NCI-H187 treated with DMSO at 0.1 percent for 48 hours (cell line): ENCODE data around the gene SACS.

Source experiments
- DNase-seq: peaks from one replicate; lab custom pipeline; 2025; lab: John Stamatoyannopoulos, UW

Gene SACS, protein sequence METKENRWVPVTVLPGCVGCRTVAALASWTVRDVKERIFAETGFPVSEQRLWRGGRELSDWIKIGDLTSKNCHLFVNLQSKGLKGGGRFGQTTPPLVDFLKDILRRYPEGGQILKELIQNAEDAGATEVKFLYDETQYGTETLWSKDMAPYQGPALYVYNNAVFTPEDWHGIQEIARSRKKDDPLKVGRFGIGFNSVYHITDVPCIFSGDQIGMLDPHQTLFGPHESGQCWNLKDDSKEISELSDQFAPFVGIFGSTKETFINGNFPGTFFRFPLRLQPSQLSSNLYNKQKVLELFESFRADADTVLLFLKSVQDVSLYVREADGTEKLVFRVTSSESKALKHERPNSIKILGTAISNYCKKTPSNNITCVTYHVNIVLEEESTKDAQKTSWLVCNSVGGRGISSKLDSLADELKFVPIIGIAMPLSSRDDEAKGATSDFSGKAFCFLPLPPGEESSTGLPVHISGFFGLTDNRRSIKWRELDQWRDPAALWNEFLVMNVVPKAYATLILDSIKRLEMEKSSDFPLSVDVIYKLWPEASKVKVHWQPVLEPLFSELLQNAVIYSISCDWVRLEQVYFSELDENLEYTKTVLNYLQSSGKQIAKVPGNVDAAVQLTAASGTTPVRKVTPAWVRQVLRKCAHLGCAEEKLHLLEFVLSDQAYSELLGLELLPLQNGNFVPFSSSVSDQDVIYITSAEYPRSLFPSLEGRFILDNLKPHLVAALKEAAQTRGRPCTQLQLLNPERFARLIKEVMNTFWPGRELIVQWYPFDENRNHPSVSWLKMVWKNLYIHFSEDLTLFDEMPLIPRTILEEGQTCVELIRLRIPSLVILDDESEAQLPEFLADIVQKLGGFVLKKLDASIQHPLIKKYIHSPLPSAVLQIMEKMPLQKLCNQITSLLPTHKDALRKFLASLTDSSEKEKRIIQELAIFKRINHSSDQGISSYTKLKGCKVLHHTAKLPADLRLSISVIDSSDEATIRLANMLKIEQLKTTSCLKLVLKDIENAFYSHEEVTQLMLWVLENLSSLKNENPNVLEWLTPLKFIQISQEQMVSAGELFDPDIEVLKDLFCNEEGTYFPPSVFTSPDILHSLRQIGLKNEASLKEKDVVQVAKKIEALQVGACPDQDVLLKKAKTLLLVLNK (N-terminal part only)

DNA sequence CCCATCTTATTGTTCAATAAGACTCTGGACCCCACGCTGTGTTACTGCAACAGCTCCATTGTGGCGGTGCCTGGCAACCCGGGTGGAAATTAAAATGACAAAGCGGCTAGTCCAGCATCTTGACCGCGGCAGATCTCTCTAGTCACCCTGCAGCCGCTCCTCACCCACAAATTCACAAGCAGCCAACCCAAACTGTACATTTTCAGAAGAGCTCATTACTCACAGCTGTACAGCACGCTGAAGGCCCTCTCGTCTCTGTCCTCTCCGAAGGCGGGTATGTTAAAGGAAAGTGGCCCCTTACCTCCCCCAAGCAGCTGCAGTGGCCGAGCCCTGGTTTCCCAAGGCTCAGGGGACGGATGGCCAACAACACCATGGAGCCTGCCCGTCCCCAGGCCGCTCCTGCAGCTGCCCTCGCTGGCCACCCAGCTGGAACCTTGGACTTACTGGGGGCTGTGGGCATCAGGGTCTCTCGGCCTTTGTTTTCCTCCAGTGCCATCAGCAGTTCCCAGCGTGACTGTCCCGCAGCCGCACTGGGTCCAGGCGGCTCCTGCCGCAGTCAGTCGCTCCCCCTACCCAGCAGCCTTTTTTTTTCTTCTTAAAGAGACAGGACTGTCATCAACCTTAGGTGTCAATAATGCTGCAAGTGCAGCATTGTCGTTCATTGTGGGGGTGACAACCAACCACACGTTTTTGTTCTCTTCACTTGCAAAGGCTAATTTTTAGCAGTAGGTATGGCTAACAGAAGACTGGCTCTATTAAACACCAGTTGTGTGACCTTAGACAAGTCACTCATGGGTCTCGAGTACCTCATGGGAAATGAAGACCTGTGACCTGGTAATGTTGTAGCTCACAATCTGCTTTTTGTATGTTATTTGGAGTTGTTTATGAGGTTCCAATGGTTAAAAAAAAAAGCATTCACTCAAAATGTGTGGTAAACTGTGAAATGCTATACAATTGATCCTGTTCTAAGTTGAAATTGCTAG lies at the start of gene SACS:
Gene SACS, minus strand, starts transcription at position 532 of the 983 bp plus-strand sequence. CDS start 22,463 bp downstream, outside the sequence.
- DNase-seq, result no peak

DNA sequence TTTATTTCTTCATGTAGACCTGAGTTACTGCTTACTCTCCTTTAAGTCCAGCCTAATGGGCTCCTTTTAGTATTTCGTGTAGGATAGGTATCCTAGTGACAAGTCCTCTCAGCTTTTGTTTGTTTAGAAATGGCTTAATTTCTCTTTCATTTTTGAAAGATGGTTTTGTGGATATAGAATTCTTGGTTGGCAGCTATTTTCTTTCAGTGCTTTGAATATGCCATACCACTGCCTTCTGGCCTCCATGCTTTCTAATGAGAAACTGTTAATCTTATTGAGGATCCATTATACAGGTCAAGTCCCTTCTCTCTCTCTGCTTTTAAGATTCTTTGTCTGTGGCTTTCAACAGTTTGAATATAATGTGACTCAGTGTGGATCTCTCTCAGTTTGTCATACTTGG lies 46.8 kb upstream of the SACS start:
- DNase-seq, result no peak

DNA sequence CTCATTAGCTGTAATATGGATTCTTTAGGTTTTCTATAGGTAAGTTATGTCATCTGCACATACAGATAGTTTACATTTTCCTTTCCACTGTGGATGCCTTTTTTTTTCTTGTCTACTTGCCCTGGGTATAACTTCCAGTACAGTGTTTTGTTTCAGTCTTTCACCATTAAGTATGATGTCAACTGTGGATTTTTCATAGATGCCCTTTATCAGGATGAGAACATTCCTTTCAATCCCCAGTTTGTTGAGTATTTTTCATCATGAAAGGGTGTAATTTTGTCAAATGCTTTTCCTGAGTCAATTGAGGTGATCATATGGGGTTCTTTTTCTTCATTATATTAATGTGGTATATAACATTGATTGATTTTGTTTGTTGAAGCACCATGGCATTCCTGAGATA lies 43.6 kb upstream of the SACS start:
- DNase-seq, result no peak

DNA sequence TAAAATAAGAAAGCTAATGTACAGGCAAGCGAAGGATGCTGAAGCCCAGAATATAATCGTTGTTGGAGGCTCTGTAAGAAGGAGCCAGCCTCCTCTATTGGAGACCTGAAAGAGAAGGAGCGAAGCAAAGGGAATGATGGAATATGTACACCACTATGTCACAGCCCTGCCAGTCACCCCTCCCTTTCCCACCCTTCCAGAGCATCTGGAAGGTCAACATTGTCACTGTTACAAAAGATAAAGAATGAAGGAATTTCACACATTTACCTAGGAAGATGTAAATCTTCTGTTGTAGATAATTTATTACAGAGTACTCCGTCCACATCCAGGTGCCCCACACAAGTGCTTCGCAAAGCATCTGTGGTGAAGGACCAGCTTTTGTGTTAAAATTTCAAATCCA lies 39.7 kb upstream of the SACS start:
- DNase-seq, result no peak

DNA sequence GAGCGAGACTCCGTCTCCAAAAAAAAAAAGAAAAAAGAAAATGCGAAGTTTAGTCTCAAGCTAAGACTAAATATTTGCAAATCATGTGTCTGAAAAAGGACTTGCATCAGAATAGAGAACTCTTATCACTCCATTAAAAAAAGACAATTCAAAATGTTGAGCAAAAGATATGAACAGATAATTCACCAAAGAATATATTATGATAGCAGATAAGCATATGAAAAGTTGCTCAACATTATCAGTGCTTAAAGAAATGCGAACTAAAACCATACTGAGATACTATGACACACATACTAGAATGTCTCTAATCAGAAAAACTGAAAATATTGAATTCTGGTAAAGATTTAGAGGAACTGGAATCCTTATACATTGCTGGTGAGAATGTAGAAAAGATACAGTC lies 38.7 kb upstream of the SACS start:
- no peak for DNase-seq

DNA sequence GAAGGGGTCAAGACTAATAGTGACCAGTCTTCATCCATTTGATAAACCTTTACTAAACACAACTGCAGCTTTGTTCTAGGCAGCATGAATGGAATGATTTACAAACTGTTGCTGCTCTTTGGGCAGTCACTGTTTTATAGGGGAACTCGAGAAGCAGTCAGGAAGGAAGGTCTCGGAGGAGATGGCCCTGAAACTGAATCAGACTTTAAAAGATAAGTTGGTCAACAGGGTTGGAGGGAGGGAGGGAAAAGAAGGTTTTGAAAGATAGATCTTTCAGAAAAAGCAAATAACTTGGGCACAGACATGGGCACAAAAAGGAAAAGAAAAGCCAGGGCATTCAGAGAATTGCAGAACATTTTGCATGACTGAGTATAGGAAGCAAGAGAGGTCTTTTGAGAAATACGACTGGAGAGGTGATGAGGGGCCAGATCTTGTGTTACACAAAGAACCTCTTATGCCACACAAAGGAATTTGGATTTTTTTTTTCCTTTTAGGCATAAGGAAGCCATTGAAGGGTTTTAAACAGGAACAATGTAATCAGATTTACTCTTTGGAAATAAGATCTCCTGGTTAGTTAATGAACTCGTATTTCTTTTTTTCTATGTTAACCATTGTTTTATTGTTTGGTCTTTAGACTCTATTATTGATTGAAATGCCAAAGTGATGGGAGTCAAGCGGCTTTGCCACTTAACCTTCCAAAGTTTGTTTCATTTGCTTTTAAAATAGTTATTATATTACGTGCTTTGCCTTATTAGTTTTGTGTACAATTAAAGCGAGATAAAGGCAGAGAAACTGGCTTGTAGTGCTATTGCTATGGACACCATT lies 37.5 kb upstream of the SACS start:
- DNase-seq, result no peak

DNA sequence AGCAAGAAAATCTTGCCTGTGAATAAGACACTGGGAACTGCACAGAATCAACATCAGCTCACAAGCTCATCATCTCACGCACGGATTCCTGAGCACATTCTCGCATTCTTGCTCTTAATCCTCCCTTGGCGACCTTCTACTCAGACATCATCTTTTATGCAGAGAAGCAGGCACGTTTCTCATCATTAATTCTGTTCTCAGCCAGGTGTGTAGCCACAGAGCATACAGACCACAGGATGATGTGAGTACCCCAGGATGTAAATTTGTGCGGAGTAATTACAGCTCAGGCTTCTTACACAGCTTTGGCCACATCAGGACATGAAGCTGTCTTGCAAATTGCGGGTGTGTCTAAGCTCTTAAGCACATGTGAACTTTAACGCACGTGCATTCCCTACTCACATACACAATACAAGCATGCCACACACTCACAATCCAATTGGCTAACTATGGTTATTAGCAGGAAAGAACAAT lies 36.5 kb upstream of the SACS start:
- DNase-seq, result no peak

DNA sequence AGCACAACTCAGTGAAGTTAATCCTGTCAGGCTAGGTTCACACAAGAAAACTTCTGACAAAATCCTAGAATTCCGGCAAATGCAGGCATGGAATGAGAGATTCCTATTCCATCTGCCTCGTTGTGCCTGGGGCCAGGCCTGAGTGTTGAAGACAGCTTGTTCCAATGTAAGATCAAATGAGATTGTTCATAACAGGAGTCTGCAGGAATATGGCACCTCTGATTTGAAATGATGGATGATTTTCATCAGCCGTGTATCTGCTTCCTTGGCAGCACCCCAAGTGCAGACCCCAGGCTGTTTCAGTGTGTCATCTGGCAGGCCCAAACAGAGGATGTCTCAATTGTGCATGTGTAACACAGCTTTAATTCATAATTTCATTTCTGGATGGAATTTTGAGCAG lies 35.3 kb upstream of the SACS start:
- DNase-seq, result no peak

DNA sequence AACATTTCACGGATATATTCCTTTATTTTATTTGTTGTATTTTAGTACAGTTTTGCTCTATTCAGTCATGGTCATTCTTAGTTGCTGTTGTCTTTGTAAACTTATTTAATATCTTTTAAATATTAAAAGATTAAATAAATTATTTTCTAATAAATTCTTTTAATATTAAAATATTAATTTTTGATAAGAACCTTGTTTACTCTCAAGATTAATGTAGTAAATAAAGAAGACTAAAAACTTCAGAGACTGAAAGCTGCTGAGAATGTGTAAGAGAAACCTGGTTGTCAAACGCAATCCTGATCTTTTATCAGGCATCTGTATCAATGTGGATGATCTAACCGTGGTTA lies 34.4 kb upstream of the SACS start:
- no peak for DNase-seq

DNA sequence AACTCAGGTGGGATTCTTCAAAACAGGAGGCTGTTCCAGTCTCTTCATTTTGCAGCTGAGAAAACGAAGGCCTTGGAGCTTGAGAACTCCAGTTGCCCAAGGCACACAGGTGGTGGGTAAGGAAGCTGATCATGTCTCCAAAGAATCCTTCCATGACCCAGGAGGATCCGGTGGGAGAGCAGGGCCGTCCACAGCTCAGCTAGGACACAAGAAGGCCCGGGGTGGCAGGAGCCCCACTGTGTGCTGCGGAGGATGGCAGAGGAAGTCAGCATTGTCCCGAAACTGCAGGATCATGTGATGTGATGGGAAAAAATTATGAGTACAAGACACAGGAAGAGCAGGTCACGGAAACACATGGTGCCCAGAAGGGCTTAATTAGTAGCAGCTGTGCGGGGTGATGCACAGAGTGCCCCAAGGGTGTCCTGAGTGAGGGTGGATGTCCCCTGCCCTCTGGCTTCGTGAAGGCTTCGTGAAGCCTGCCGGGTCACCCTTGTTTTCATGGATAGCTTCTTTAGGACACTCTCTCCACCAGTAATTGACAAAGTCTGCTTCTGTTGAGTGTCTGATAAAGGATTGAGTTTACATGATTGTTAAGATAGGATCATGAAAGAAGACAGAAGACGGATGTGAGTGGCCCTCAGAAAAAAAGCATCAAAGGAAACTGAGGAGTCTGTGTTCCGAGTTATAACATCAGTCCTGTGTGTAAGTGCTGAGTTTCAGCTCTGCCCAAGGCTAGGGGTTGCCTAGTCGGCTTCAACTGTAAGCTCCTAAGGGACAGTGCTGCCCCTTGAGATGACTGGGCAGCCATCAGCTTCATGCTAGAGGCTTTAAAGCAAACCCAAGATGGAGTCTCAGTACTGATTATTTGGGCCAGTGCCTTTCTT lies 33.8 kb upstream of the SACS start:
- no peak for DNase-seq

DNA sequence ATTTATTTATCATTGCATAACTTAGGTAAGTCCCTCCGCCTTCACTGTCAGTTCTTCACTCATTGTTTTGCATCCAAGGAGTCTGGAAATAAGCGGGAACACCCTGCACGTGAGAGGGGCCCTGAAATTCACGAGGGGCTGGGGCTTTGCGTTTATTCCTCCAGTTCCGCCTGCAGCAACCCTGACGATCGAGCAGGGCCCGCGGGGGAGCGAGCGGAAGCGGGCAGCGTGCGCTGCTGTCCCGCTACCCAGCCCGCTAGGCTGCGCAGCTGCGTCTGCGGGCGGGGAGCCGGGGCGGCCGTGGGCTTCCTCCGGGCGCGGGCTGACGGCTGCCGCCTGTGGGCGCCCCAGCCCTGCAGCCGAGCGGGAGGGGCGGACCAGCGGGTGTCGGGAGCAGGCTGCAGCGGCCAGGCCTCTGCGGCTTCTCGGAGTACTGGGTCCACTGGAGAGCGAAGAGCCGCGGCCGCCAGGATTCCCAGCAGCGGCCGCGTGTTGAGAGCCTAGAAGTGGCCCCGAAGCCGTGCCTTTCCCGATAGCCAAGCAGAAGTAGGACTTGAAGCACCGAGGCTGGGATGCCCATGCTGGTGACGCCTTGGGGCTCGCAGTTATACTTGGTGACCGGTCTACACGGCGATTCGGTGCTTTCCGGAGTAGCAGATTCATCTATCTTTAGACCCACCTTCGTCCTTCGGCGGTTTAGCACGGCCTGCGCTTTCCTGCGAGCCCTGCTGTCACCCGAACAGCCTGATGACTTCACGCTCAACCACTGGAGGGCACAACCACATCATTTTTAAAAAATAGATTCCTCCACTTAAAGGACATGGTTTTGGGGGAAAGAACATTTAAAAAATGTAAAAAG lies 32.9 kb upstream of the SACS start:
- DNase-seq, result no peak

DNA sequence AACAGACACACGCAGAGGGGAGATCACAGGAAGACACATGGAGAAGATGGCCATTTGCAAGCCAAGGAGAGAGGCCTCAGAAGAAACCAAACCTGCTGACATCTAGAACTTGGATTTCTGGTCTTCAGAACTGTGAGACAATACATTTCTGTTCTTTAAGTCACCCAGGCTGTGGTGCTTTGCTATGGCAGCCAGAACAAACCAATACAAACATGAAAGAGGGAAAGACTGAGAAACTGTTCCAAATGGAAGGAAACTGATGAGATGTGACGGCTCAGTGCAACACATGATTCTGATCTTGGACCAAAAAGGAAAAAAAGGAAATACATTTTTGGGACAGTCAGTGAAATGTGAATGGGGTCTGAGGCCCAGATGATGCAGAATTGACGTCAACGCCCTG lies 30.2 kb upstream of the SACS start:
- DNase-seq, result no peak

DNA sequence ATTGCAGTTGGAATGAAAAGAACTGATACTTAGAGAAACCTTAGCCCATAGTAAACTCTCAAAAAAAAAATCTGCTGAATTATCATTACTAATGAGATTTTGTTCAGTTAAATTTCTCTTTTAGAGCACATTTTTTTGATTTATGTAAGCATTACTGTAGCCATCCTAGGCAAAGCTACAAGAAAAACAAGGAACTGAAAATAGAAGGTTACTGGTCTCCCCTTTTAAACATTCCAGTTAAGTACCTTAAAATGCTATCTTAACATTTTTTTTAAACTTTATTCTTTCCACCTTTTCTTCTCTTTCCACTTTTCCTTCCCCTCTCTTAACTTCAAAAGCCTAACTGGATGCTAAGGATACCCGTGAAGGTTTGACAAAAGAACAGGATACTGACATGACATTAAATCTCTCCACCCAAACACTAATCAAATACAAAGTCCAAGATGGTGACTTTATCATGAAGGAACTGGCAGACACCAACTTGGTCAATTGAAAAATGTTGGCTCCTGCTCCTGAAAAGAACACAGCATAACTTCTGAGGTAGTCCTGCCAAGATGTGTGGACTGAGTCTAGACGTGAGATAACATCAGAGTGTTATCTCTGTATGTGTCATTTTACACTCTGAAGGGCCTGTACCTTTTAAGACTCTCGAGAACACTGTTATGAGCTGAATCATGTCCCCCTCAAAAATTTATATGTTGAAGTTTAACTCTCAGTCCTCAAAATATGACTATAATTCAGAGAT lies 29.5 kb upstream of the SACS start:
- DNase-seq, result no peak

DNA sequence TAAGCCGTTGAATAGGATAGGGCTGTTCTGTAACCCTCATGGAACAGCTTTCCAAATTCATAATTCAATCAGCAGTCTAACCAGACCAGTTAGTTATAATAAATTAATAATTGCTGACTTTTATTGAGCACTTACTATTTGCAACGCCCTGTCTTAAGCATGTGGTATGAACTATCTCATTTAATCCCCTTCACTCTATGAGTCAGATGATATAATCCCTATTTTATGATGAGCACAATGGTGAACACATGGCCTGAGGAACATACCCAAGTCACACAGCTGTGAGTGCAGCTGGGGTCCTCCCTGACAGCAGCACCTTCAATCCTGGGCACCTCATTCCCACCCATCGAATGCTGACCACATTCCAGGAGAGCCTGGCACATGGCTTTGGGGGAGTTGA lies 28.0 kb upstream of the SACS start:
- no peak for DNase-seq

DNA sequence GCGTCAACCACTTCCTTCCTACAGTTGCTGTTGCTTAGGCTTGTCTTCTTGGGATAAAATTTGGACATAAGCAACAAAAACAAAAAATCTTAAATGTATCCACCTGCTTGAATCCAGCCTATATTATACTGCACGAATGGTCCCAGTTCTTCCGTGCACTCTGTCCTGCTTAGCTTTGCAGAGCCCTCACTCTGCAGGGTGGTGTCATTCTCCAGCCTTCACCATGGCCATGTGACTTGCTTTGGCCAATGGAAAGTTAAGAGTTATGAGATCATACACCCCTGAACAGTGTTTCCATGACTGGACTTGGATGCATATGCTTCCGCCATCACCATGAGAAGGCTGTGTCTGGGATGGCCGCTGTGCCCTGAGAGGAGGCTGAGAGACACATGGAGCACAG lies 27.4 kb upstream of the SACS start:
- DNase-seq, result no peak

DNA sequence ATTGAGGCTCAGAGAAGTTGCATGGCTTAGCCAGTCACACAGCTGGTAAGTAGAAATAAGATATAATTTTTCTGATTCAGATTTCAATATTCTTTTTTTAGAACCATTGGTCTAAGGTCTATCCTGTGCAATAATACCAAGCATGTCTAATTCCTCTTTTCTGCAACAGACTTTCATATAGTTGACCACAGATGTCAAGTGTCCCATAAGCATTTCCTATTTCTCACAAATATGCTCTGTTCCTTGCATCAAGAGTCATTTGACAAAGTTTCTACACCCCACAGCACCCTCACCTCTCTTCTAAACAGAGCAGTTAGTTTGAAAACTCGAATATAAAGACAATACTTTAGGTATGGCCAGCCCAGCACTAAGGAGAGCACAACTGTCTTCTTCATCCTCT lies 26.8 kb upstream of the SACS start:
- DNase-seq, result no peak

DNA sequence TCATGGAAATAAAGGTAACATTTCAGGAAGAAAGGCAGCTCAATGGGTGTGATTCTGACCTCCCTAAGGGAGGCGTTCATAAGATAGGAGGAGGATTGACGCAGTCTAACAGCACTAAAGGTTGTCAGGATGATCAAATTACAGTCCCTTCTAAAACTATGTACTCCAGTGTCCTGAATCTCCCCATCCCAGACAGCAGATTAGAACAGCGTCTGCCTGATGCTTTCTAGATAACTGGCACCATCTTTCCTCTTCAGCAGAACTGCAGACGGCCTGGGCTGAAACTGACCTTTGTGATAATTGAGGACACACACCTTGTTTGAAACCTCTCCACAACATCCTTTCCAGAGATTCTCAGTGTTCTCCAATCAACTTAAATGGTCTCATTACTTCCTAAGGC lies 25.5 kb upstream of the SACS start:
- DNase-seq, result no peak
